ENCODE results near the gene GJB1. TPM values are rescaled to one million over a fixed set of nuclear protein-coding genes. Genes with fewer than 3 reads are reported as not detected.
A peak's percentile ranks its signal among the peaks of the same experiment; 100 is the strongest.
"Not testable (repeated sequence)": the region's sequence is repeated elsewhere in the genome, so short reads cannot be mapped to it uniquely, and the experiment has no call there.

The GJB1 gene
- polyA plus RNA-seq, 3 donors = not detected

- WGBS (ENCODE audit: insufficient coverage) = no CpG with 5 or more reads among the region's 3 CpGs
- Histone ChIP-seq H3K9ac (ENCODE audit: insufficient read depth, low read length, poor library complexity, severe bottlenecking) (no peak overlapping the region), H3K4me3 (replicated peaks in 1 of 3; ENCODE audit: low read depth in 2 of 3, low read length in 3 of 3) (no peak overlapping the region), H3K27me3 (ENCODE audit: control insufficient read depth in 2 of 2, insufficient read depth in 2 of 2, low read length in 2 of 2) (no peaks in the 10 kb centered on the region), H3K9me3 (replicated peaks in 1 of 2; ENCODE audit: control insufficient read depth in 1 of 2, insufficient read depth in 1 of 2, low read length in 2 of 2) (no peaks in the 10 kb centered on the region), H3K27ac (ENCODE audit: low read depth in 1 of 2, low read length in 2 of 2) (no peak overlapping the region), H3K36me3 (replicated peaks in 1 of 2; ENCODE audit: control insufficient read depth in 1 of 2, insufficient read depth in 2 of 2, low read length in 2 of 2) (peaks cover 8 to 21% of the 10 kb centered on the region in 2 donors), H4K20me1 (ENCODE audit: insufficient read depth, low read length) (no peaks in the 10 kb centered on the region), H2AFZ (ENCODE audit: insufficient read depth, low read depth, low read length, poor library complexity, severe bottlenecking) (no peak overlapping the region), H3K4me2 (replicated peaks; ENCODE audit: extremely low read depth, low read length, poor library complexity, severe bottlenecking) (no peak overlapping the region), H3K4me1 (ENCODE audit: control insufficient read depth in 1 of 2, insufficient read depth in 2 of 2, low read length in 2 of 2) (peaks cover 5 to 10% of the 10 kb centered on the region in 2 donors), H3K79me2 (ENCODE audit: insufficient read depth, low read length) (no peaks in the 10 kb centered on the region)
- Mint-ChIP-seq H3K36me3 (peaks cover 24 to 32% of the 10 kb centered on the region in 2 donors), H3K4me1 (peaks cover 26% of the 10 kb centered on the region), H3K9me3 (peaks cover 0 to 2% (median 0%) of the 10 kb centered on the region in 7 donors), H3K27ac (peak overlapping the region in 1 of 7 donors; percentile 37), H3K4me3 (no peak overlapping the region), H3K27me3 (ENCODE audit: low read depth in 3 of 3) (peaks cover 0 to 6% (median 2%) of the 10 kb centered on the region in 3 donors)
- TF ChIP-seq CTCF (IDR thresholded peaks at IDR 0.05) = no peak
- intact Hi-C loops (cut with micrococcal nuclease) = loop anchor here (5.0 to 10.0 kb wide), 2 partner anchors 83 to 205 kb away; partner anchors contain the start of gene FOXO4 (in 1 of the 2)
- DNase-seq = no peak
These were observed 45.7 kb upstream of the GJB1 start for GRCh38 chrX:71177327-71177726.

GRCh38 chrX:71178908-71179307 lies 44.1 kb upstream of the GJB1 start:
- Histone ChIP-seq H3K9me3 (replicated peaks in 1 of 2; ENCODE audit: control insufficient read depth in 1 of 2, insufficient read depth in 1 of 2, low read length in 2 of 2) (no peaks in the 10 kb centered on the region), H3K79me2 (ENCODE audit: insufficient read depth, low read length) (no peaks in the 10 kb centered on the region), H3K4me3 (replicated peaks in 1 of 3; ENCODE audit: low read depth in 2 of 3, low read length in 3 of 3) (no peak overlapping the region), H3K4me2 (replicated peaks; ENCODE audit: extremely low read depth, low read length, poor library complexity, severe bottlenecking) (no peak overlapping the region), H3K27me3 (ENCODE audit: control insufficient read depth in 2 of 2, insufficient read depth in 2 of 2, low read length in 2 of 2) (no peaks in the 10 kb centered on the region), H3K27ac (ENCODE audit: low read depth in 1 of 2, low read length in 2 of 2) (no peak overlapping the region), H3K9ac (ENCODE audit: insufficient read depth, low read length, poor library complexity, severe bottlenecking) (no peak overlapping the region), H4K20me1 (ENCODE audit: insufficient read depth, low read length) (no peaks in the 10 kb centered on the region), H3K36me3 (replicated peaks in 1 of 2; ENCODE audit: control insufficient read depth in 1 of 2, insufficient read depth in 2 of 2, low read length in 2 of 2) (peaks cover 7 to 28% of the 10 kb centered on the region in 2 donors), H3K4me1 (ENCODE audit: control insufficient read depth in 1 of 2, insufficient read depth in 2 of 2, low read length in 2 of 2) (peaks cover 6 to 11% of the 10 kb centered on the region in 2 donors), H2AFZ (ENCODE audit: insufficient read depth, low read depth, low read length, poor library complexity, severe bottlenecking) (no peak overlapping the region)
- Mint-ChIP-seq H3K9me3 (peaks cover 0 to 3% (median 0%) of the 10 kb centered on the region in 7 donors), H3K27me3 (ENCODE audit: low read depth in 3 of 3) (peaks cover 0 to 6% (median 2%) of the 10 kb centered on the region in 3 donors), H3K27ac (peak overlapping the region in 1 of 7 donors; percentile 7), H3K4me3 (no peak overlapping the region), H3K36me3 (peaks cover 24 to 28% of the 10 kb centered on the region in 2 donors), H3K4me1 (peaks cover 17% of the 10 kb centered on the region)
- no CpG with 5 or more reads among the region's 4 CpGs for WGBS (ENCODE audit: insufficient coverage)
- peak; percentile 59 for TF ChIP-seq CTCF (IDR thresholded peaks at IDR 0.05)
- intact Hi-C loops (cut with micrococcal nuclease) = loop anchor here (5.0 to 10.0 kb wide), 2 partner anchors 84 to 207 kb away; partner anchors contain the start of gene FOXO4 (in 1 of the 2)
- peak; percentile 50 to 63 (median 55) for DNase-seq

GRCh38 chrX:71180579-71181265 lies 42.3 kb upstream of the GJB1 start:
- not testable (repeated sequence) for H3K27me3 ChIP-seq (ENCODE audit: control insufficient read depth in 2 of 2, insufficient read depth in 2 of 2, low read length in 2 of 2); H3K9me3 ChIP-seq (replicated peaks in 1 of 2; ENCODE audit: control insufficient read depth in 1 of 2, insufficient read depth in 1 of 2, low read length in 2 of 2); H2AFZ ChIP-seq (ENCODE audit: insufficient read depth, low read depth, low read length, poor library complexity, severe bottlenecking); H3K9ac ChIP-seq (ENCODE audit: insufficient read depth, low read length, poor library complexity, severe bottlenecking); H4K20me1 ChIP-seq (ENCODE audit: insufficient read depth, low read length); H3K4me1 Mint-ChIP-seq; H3K27me3 Mint-ChIP-seq (ENCODE audit: low read depth in 3 of 3); H3K79me2 ChIP-seq (ENCODE audit: insufficient read depth, low read length); H3K4me3 Mint-ChIP-seq; DNase-seq; H3K9me3 Mint-ChIP-seq; H3K4me2 ChIP-seq (replicated peaks; ENCODE audit: extremely low read depth, low read length, poor library complexity, severe bottlenecking)
- H3K4me1 ChIP-seq (ENCODE audit: control insufficient read depth in 1 of 2, insufficient read depth in 2 of 2, low read length in 2 of 2) = peaks cover 6 to 11% of the 10 kb centered on the region in 2 donors
- intact Hi-C loops (cut with micrococcal nuclease) = loop anchor here (5.0 to 10.0 kb wide), 3 partner anchors 63 to 1046 kb away; partner anchors contain the start of genes FOXO4 (in 1 of the 2), IGBP1 (in 1 of the 2) and MED12 (in 1 of the 2)
- peak overlapping the region in 1 of 3 experiments; percentile 81 for H3K4me3 ChIP-seq (replicated peaks in 1 of 3; ENCODE audit: low read depth in 2 of 3, low read length in 3 of 3)
- Mint-ChIP-seq H3K36me3 (peaks cover 20 to 27% of the 10 kb centered on the region in 2 donors), H3K27ac (peak overlapping the region in 5 of 7 donors; percentile 3 to 99 (median 68))
- peak overlapping the region in 1 of 2 donors; percentile 89 for H3K27ac ChIP-seq (ENCODE audit: low read depth in 1 of 2, low read length in 2 of 2)
- WGBS (ENCODE audit: insufficient coverage) = no CpG with 5 or more reads among the region's 9 CpGs
- peaks cover 5 to 32% of the 10 kb centered on the region in 2 donors for H3K36me3 ChIP-seq (replicated peaks in 1 of 2; ENCODE audit: control insufficient read depth in 1 of 2, insufficient read depth in 2 of 2, low read length in 2 of 2)
